GM12878 (cell line): ENCODE data around the gene IFRD1. TPM values are rescaled to one million over a fixed set of nuclear protein-coding genes. Genes with fewer than 3 reads are reported as not detected.
A peak's percentile ranks its signal among the peaks of the same experiment; 100 is the strongest.

ENCODE experiments used
- ATF7 ChIP-seq: fragments of 450-650 bp; IDR thresholded peaks from 2 replicates; pipeline ENCODE4 v1.6.1; 2016; ENCODE audit warnings: low read depth, mild to moderate bottlenecking
- DPF2 ChIP-seq: fragments of 450-650 bp; IDR thresholded peaks from 2 replicates; pipeline ENCODE4 v1.6.1; 2017; ENCODE audit warnings: mild to moderate bottlenecking
- EP300 ChIP-seq, 2 experiments: fragments of 150-350 bp in 1 of 2; IDR thresholded peaks; 2 replicates each; pipeline ENCODE4 v1.6.1; 2011 to 2012; ENCODE audit warnings: low read depth in 2 of 2, low read length in 2 of 2, borderline replicate concordance in 1 of 2, improper control_type of control experiment in 1 of 2, inconsistent platforms in 1 of 2; ENCODE audit not compliant: control insufficient read depth in 1 of 2
- FOS ChIP-seq: IDR thresholded peaks from 3 replicates; pipeline ENCODE4 v1.6.1; 2011; ENCODE audit warnings: borderline replicate concordance; ENCODE audit not compliant: insufficient read length; ENCODE audit errors: extremely low read depth
- KAT2A ChIP-seq: conservative IDR thresholded peaks from 2 replicates; pipeline ENCODE4 v1.6.1; 2011; ENCODE audit warnings: low read depth, low read length; ENCODE audit not compliant: control insufficient read depth
- NBN ChIP-seq: fragments of 450-650 bp; IDR thresholded peaks from 2 replicates; pipeline ENCODE4 v1.6.1; 2016
- PAX8 ChIP-seq: fragments of 450-650 bp; IDR thresholded peaks from 2 replicates; pipeline ENCODE4 v1.6.1; 2017; ENCODE audit warnings: mild to moderate bottlenecking, moderate library complexity
- PML ChIP-seq: IDR thresholded peaks from 2 replicates; pipeline ENCODE4 v1.6.1; 2012; ENCODE audit warnings: low read length, inconsistent platforms
- POLR2AphosphoS2 ChIP-seq: IDR thresholded peaks from 2 replicates; pipeline ENCODE4 v1.6.1; 2011; ENCODE audit warnings: low read depth, mild to moderate bottlenecking, low read length, improper control_type of control experiment, moderate library complexity
- ZNF24 ChIP-seq: fragments of 450-650 bp; IDR thresholded peaks from 2 replicates; pipeline ENCODE4 v1.6.1; 2017; ENCODE audit warnings: antibody characterized with exemption, mild to moderate bottlenecking
- ZNF622 ChIP-seq: fragments of 450-650 bp; IDR thresholded peaks from 2 replicates; pipeline ENCODE4 v1.6.1; 2017; ENCODE audit warnings: mild to moderate bottlenecking, inconsistent platforms
- ZSCAN29 ChIP-seq: fragments of 450-650 bp; IDR thresholded peaks from 2 replicates; pipeline ENCODE4 v1.6.1; 2017; ENCODE audit warnings: mild to moderate bottlenecking, moderate library complexity
- polyA plus RNA-seq, 11 experiments: library from polyadenylated mRNA; depleted of rRNA in 4 of 11; unstranded in 6 of 11; stranded (reverse) in 5 of 11; fragments of >200 nt; fragmentation: Nextera tagmentation in 4 of 11; fragmentation: Illumina TruSeq in 1 of 11; extraction: Ambion mirVana in 4 of 11; extraction: Trizol in 1 of 11; gene quantifications; 1 replicate in 1 of 11; 2 replicates in 10 of 11; pipeline versions ENCODE4 v1.2.1 to v1.2.3, GENCODE V29; 2011 to 2016; ENCODE audit warnings: inconsistent platforms in 2 of 11, missing spikeins in 2 of 11, low read depth in 1 of 11
- total RNA-seq, 4 experiments: library from RNA; depleted of rRNA in 3 of 4; stranded (reverse); fragments of >200 nt in 3 of 4; fragmentation: Illumina TruSeq in 1 of 4; extraction: Trizol in 1 of 4; gene quantifications; 2 replicates each; pipeline versions ENCODE4 v1.2.1 to v1.2.3, GENCODE V29; 2013 to 2021
- TF ChIP-seq, protein P1 (sequence below): IDR thresholded peaks from 2 replicates; pipeline ENCODE4 v1.6.1; 2011; ENCODE audit warnings: mild to moderate bottlenecking, low read depth, low read length, moderate library complexity; ENCODE audit not compliant: insufficient replicate concordance
- TF ChIP-seq, protein P2 (sequence below): fragments of 450-650 bp; formaldehyde crosslinking; IDR thresholded peaks from 2 replicates; pipeline ENCODE4 v1.4.0; 2022; ENCODE audit warnings: mild to moderate bottlenecking, moderate library complexity
- TF ChIP-seq, protein P3 (sequence below): IDR thresholded peaks from 2 replicates; pipeline ENCODE4 v1.6.1; 2011; ENCODE audit warnings: low read depth, low read length, improper control_type of control experiment, borderline replicate concordance
- TF ChIP-seq, protein P4 (sequence below): IDR thresholded peaks from 2 replicates; pipeline ENCODE4 v1.6.1; 2012; ENCODE audit warnings: low read length, inconsistent platforms
- TF ChIP-seq, protein P5 (sequence below): IDR thresholded peaks from 2 replicates; pipeline ENCODE4 v1.6.1; 2011; ENCODE audit warnings: low read depth, mild to moderate bottlenecking, low read length, moderate library complexity, borderline replicate concordance; ENCODE audit errors: extremely low read depth
- TF ChIP-seq, protein P6 (sequence below): fragments of 150-350 bp; IDR thresholded peaks from 2 replicates; pipeline ENCODE4 v1.6.1; 2016; ENCODE audit warnings: low read depth, low read length

Gene IFRD1
- total and polyA plus RNA-seq, 10 of the 15 experiments (the other 5 are each of a cell fraction or from before 2014, with no cell fraction given): 9.6 to 31.1 (median 19.9) TPM

DNA sequence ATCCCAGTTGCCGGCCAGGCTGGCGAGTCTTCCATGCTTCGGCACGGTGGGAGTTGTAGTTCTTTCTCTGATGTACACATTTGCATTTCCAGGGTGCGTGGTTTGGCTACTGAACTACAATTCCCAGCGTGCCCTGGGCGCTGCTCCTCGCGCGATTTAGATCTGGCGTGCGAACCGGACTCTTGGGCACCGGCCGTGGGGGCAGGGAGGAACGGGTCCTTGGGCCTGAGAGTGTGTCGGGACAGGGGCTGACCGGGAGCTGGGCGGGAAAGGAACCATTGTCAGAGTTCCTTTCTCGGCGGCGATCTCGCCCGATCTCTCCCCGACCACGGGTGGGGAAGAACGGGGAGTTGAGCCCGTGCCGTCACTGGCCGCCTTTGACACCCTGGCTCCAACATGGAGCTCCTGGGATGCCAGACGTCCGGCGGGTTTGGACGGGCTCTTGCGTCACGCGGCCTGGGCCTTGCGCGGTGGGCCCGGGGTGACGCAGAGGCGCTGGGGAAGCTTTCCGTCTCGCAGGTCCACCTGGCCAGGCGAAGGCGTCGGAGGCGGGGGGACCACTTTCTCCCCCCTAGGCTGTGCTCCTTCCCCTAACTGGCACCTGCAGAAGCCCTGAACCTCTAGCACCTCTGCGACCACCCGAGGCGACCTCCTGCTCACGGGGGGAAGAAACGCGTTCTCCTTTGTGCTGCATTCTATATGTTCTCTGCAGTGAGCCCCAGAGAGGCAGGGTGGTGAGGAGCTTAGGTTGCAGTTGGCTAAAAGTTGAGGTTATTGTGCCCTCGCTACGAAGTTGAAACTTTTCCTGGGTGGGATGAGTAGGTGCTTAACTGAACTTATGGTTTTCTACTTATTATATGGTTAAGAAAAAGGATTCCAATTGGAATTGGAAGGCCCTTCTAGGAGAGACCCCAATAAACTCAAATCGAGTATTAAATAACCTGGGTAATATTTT is 824 bp downstream of the IFRD1 start (continued):
- TF ChIP-seq PAX8: no peak
- TF ChIP-seq, protein P1, sequence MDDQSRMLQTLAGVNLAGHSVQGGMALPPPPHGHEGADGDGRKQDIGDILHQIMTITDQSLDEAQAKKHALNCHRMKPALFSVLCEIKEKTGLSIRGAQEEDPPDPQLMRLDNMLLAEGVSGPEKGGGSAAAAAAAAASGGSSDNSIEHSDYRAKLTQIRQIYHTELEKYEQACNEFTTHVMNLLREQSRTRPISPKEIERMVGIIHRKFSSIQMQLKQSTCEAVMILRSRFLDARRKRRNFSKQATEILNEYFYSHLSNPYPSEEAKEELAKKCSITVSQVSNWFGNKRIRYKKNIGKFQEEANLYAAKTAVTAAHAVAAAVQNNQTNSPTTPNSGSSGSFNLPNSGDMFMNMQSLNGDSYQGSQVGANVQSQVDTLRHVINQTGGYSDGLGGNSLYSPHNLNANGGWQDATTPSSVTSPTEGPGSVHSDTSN: no peak
- TF ChIP-seq, protein P2, sequence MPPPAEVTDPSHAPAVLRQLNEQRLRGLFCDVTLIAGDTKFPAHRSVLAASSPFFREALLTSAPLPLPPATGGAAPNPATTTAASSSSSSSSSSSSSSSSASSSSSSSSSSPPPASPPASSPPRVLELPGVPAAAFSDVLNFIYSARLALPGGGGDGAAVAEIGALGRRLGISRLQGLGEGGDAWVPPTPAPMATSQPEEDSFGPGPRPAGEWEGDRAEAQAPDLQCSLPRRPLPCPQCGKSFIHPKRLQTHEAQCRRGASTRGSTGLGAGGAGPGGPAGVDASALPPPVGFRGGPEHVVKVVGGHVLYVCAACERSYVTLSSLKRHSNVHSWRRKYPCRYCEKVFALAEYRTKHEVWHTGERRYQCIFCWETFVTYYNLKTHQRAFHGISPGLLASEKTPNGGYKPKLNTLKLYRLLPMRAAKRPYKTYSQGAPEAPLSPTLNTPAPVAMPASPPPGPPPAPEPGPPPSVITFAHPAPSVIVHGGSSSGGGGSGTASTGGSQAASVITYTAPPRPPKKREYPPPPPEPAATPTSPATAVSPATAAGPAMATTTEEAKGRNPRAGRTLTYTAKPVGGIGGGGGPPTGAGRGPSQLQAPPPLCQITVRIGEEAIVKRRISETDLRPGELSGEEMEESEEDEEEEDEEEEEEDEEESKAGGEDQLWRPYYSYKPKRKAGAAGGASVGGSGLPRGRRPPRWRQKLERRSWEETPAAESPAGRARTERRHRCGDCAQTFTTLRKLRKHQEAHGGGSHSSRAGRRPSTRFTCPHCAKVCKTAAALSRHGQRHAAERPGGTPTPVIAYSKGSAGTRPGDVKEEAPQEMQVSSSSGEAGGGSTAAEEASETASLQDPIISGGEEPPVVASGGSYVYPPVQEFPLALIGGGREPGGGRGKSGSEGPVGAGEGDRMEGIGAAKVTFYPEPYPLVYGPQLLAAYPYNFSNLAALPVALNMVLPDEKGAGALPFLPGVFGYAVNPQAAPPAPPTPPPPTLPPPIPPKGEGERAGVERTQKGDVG (CRISPR knock-in tag): no peak
- TF ChIP-seq, protein P3, sequence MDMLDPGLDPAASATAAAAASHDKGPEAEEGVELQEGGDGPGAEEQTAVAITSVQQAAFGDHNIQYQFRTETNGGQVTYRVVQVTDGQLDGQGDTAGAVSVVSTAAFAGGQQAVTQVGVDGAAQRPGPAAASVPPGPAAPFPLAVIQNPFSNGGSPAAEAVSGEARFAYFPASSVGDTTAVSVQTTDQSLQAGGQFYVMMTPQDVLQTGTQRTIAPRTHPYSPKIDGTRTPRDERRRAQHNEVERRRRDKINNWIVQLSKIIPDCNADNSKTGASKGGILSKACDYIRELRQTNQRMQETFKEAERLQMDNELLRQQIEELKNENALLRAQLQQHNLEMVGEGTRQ: no peak
- TF ChIP-seq FOS: no peak
- TF ChIP-seq, protein P4, sequence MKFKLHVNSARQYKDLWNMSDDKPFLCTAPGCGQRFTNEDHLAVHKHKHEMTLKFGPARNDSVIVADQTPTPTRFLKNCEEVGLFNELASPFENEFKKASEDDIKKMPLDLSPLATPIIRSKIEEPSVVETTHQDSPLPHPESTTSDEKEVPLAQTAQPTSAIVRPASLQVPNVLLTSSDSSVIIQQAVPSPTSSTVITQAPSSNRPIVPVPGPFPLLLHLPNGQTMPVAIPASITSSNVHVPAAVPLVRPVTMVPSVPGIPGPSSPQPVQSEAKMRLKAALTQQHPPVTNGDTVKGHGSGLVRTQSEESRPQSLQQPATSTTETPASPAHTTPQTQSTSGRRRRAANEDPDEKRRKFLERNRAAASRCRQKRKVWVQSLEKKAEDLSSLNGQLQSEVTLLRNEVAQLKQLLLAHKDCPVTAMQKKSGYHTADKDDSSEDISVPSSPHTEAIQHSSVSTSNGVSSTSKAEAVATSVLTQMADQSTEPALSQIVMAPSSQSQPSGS: no peak
- TF ChIP-seq EP300 (IDR thresholded peaks at IDR 0.05; ENCODE audit: borderline replicate concordance in 1 of 2, control insufficient read depth in 1 of 2, low read depth in 2 of 2, low read length in 2 of 2): 0 out of 4 replicates have a peak, but pooled peaks have one; percentile 17 to 21
- no peak for TF ChIP-seq ZSCAN29
- TF ChIP-seq, protein P5, sequence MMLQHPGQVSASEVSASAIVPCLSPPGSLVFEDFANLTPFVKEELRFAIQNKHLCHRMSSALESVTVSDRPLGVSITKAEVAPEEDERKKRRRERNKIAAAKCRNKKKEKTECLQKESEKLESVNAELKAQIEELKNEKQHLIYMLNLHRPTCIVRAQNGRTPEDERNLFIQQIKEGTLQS: no peak
- TF ChIP-seq PML: peak; percentile 1; the same call in 1 of the 2 replicates
- TF ChIP-seq DPF2: no peak; the same call in 1 of the 2 replicates
- no peak for TF ChIP-seq POLR2AphosphoS2
- no peak; the same call in 1 of the 2 replicates for TF ChIP-seq NBN
- TF ChIP-seq ZNF24: no peak
- no peak for TF ChIP-seq ZNF622
- TF ChIP-seq KAT2A: no peak
- no peak for TF ChIP-seq ATF7
- TF ChIP-seq, protein P6, sequence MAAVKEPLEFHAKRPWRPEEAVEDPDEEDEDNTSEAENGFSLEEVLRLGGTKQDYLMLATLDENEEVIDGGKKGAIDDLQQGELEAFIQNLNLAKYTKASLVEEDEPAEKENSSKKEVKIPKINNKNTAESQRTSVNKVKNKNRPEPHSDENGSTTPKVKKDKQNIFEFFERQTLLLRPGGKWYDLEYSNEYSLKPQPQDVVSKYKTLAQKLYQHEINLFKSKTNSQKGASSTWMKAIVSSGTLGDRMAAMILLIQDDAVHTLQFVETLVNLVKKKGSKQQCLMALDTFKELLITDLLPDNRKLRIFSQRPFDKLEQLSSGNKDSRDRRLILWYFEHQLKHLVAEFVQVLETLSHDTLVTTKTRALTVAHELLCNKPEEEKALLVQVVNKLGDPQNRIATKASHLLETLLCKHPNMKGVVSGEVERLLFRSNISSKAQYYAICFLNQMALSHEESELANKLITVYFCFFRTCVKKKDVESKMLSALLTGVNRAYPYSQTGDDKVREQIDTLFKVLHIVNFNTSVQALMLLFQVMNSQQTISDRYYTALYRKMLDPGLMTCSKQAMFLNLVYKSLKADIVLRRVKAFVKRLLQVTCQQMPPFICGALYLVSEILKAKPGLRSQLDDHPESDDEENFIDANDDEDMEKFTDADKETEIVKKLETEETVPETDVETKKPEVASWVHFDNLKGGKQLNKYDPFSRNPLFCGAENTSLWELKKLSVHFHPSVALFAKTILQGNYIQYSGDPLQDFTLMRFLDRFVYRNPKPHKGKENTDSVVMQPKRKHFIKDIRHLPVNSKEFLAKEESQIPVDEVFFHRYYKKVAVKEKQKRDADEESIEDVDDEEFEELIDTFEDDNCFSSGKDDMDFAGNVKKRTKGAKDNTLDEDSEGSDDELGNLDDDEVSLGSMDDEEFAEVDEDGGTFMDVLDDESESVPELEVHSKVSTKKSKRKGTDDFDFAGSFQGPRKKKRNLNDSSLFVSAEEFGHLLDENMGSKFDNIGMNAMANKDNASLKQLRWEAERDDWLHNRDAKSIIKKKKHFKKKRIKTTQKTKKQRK: no peak
